Neural crest cell (in vitro differentiated cells): ENCODE results near the gene MAML3. TPM values are rescaled to one million over a fixed set of nuclear protein-coding genes. Genes with fewer than 3 reads are reported as not detected.
A peak's percentile ranks its signal among the peaks of the same experiment; 100 is the strongest.

Source experiments
- DNase-seq: peaks from one replicate; pipeline ENCODE4 v3.0.0; 2021; ENCODE audit warnings: low read depth, mixed read lengths, low spot score
- H3K27ac Mint-ChIP-seq: one replicate; pipeline ENCODE4 v1.8.0; 2021; ENCODE audit warnings: mild to moderate bottlenecking, mixed read lengths; ENCODE audit not compliant: unreplicated experiment
- H3K27me3 Mint-ChIP-seq: 2 replicates; pipeline ENCODE4 v1.8.0; 2021; ENCODE audit warnings: low read depth, mild to moderate bottlenecking, mixed read lengths
- H3K36me3 Mint-ChIP-seq: 2 replicates; pipeline ENCODE4 v1.8.0; 2021; ENCODE audit warnings: low read depth, mild to moderate bottlenecking, mixed read lengths
- H3K4me1 Mint-ChIP-seq: 2 replicates; pipeline ENCODE4 v1.8.0; 2021; ENCODE audit warnings: mixed read lengths
- H3K4me3 Mint-ChIP-seq: one replicate; pipeline ENCODE4 v1.8.0; 2021; ENCODE audit warnings: mild to moderate bottlenecking, mixed read lengths
- H3K9me3 Mint-ChIP-seq: 2 replicates; pipeline ENCODE4 v1.8.0; 2021; ENCODE audit warnings: mixed read lengths
- total RNA-seq: library from RNA; stranded (reverse); gene quantifications from 2 replicates; pipeline ENCODE4 v1.2.1, GENCODE V29; 2021
- TF ChIP-seq, protein P1 (sequence below): fragments of 200-600 bp; sonication (generic); conservative IDR thresholded peaks from 2 replicates; pipeline ENCODE4 v1.5.0; 2021; ENCODE audit warnings: antibody characterized with exemption, mild to moderate bottlenecking

The MAML3 gene
- total RNA-seq, 1 donor from 2014 or later = 21.8 TPM

- Mint-ChIP-seq H3K27me3 (no peaks in the 10 kb centered on the region), H3K4me3 (no peak overlapping the region), H3K9me3 (peaks cover 5% of the 10 kb centered on the region), H3K27ac (no peak overlapping the region), H3K4me1 (peaks cover 4% of the 10 kb centered on the region), H3K36me3 (no peaks in the 10 kb centered on the region)
- DNase-seq = no peak
- TF ChIP-seq, protein P1, sequence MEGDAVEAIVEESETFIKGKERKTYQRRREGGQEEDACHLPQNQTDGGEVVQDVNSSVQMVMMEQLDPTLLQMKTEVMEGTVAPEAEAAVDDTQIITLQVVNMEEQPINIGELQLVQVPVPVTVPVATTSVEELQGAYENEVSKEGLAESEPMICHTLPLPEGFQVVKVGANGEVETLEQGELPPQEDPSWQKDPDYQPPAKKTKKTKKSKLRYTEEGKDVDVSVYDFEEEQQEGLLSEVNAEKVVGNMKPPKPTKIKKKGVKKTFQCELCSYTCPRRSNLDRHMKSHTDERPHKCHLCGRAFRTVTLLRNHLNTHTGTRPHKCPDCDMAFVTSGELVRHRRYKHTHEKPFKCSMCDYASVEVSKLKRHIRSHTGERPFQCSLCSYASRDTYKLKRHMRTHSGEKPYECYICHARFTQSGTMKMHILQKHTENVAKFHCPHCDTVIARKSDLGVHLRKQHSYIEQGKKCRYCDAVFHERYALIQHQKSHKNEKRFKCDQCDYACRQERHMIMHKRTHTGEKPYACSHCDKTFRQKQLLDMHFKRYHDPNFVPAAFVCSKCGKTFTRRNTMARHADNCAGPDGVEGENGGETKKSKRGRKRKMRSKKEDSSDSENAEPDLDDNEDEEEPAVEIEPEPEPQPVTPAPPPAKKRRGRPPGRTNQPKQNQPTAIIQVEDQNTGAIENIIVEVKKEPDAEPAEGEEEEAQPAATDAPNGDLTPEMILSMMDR = no peak
These were observed 14.5 kb upstream of the MAML3 start for GRCh38 chr4:140168474-140168873.

DNA sequence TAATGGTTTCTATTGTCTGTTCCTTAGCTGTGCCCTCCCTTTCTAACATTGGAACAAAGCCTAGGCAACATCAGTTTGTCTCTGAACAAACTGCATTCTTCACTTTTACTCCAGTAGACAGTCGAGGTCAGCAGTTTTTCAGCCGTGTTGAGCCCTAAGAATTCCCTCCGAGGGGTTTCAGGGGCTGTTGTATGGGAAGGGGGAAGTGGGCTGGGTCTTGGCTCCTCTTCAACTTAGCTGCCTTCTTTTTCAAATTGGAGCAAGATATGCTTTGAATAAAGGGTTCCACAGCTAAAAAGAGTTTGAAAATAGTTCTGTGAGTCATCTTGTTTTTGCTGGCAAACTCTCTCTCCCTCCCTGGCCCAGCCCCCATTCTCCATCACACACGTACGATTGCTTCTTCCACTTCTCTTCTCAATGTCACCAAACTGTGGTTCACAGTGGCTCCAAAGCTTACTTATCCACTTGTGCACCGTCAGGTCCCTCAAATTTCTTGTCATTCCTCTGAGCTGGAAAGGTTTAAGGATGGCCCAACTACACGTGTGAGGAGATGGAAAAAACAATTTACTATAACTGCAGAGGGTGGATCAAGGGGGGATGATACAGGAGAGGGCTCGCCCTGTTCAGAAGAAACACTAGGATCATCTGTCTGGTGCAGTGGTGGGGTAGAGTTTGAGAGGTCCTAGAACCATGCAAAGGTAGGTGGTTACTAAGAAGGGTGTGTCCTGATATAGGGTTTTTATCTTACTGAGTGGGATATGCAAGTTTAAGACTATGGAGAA, 9.2 kb upstream of the MAML3 start:
- H3K27me3 Mint-ChIP-seq = no peaks in the 10 kb centered on the region
- peaks cover 15% of the 10 kb centered on the region for H3K4me1 Mint-ChIP-seq
- DNase-seq = no peak
- H3K27ac Mint-ChIP-seq = peak overlapping the region; percentile 32
- no peaks in the 10 kb centered on the region for H3K36me3 Mint-ChIP-seq
- H3K9me3 Mint-ChIP-seq = peaks cover 8% of the 10 kb centered on the region
- H3K4me3 Mint-ChIP-seq = no peak overlapping the region
- TF ChIP-seq, protein P1 = no peak

DNA sequence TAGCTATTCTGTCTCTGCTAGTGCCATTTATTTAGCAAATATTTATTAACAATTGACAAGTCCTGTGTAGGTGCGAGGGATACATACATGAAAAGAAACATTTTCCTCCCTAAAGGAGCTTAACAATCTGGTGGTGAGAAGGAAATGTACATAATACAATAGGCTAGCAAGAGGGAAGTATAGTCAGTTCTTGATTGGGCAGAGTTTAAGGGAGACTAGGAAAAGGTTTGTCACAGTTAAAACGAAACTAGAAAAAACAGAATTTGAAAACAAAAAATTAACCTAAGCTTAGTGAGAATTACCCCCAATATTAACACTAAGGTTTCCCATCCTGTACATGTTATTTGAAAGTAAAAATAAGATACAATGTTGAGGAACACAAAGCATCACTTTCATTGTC, 8.6 kb upstream of the MAML3 start:
- peaks cover 15% of the 10 kb centered on the region for H3K4me1 Mint-ChIP-seq
- no peak overlapping the region for H3K27ac Mint-ChIP-seq
- no peaks in the 10 kb centered on the region for H3K27me3 Mint-ChIP-seq
- H3K9me3 Mint-ChIP-seq = peaks cover 8% of the 10 kb centered on the region
- H3K36me3 Mint-ChIP-seq = no peaks in the 10 kb centered on the region
- TF ChIP-seq, protein P1 = no peak
- DNase-seq = no peak
- H3K4me3 Mint-ChIP-seq = no peak overlapping the region

- no peak for DNase-seq
- Mint-ChIP-seq H3K4me1 (peaks cover 26% of the 10 kb centered on the region), H3K9me3 (peaks cover 3% of the 10 kb centered on the region), H3K27ac (no peak overlapping the region), H3K4me3 (no peak overlapping the region), H3K36me3 (no peaks in the 10 kb centered on the region), H3K27me3 (no peaks in the 10 kb centered on the region)
- TF ChIP-seq, protein P1 = no peak
These were observed 4.5 kb upstream of the MAML3 start for GRCh38 chr4:140158365-140159030.

GRCh38 chr4:140157341-140157740, 3.4 kb upstream of the MAML3 start:
- DNase-seq = no peak
- Mint-ChIP-seq H3K36me3 (no peaks in the 10 kb centered on the region), H3K27ac (no peak overlapping the region), H3K27me3 (no peaks in the 10 kb centered on the region), H3K4me3 (peak overlapping the region; percentile 58), H3K4me1 (peaks cover 15% of the 10 kb centered on the region), H3K9me3 (no peaks in the 10 kb centered on the region)
- TF ChIP-seq, protein P1 = no peak
